ENCODE data around the gene EFNA4.

EFNA4 gene

GRCh38 chr1:155092641-155093040 is 29.1 kb downstream of the EFNA4 start:
- Histone ChIP-seq H3K36me3 (no peaks in the 10 kb centered on the region), H3K4me1 (peaks cover 17% of the 10 kb centered on the region), H3K27me3 (no peaks in the 10 kb centered on the region; the same call in 1 of the 2 replicates), H3K9me3 (no peaks in the 10 kb centered on the region), H3K4me3 (ENCODE audit: low read depth, low read length) (no peak overlapping the region)
- TF ChIP-seq CTCF (IDR thresholded peaks at IDR 0.05; ENCODE audit: low read depth, low read length): no peak
- DNase-seq: no peak

GRCh38 chr1:155093911-155094621 is 30.5 kb downstream of the EFNA4 start:
- TF ChIP-seq CTCF (IDR thresholded peaks at IDR 0.05; ENCODE audit: low read depth, low read length): peak; percentile 51
- H3K4me1 ChIP-seq: peaks cover 17% of the 10 kb centered on the region
- no peaks in the 10 kb centered on the region for H3K36me3 ChIP-seq
- no peaks in the 10 kb centered on the region; the same call in 1 of the 2 replicates for H3K27me3 ChIP-seq
- H3K9me3 ChIP-seq: no peaks in the 10 kb centered on the region
- no peak overlapping the region for H3K4me3 ChIP-seq (ENCODE audit: low read depth, low read length)
- peak; percentile 85 for DNase-seq

- no peak for DNase-seq
- H3K4me3 ChIP-seq (ENCODE audit: low read depth, low read length): no peak overlapping the region
- no peak for TF ChIP-seq CTCF (IDR thresholded peaks at IDR 0.05; ENCODE audit: low read depth, low read length)
Observed at GRCh38 chr1:155094622-155094948, 31.0 kb downstream of the EFNA4 start.

GRCh38 chr1:155099331-155099730 is 35.8 kb downstream of the EFNA4 start:
- Histone ChIP-seq H3K4me3 (ENCODE audit: low read depth, low read length) (no peak overlapping the region), H3K9me3 (no peaks in the 10 kb centered on the region), H3K27me3 (no peaks in the 10 kb centered on the region; the same call in 1 of the 2 replicates), H3K4me1 (peaks cover under 1% of the 10 kb centered on the region; the same call in 1 of the 2 replicates), H3K36me3 (no peaks in the 10 kb centered on the region)
- DNase-seq: no peak
- TF ChIP-seq CTCF (IDR thresholded peaks at IDR 0.05; ENCODE audit: low read depth, low read length): no peak

More at GRCh38 chr1:155094622-155094948, 31.0 kb downstream of the EFNA4 start:
- no peaks in the 10 kb centered on the region; the same call in 1 of the 2 replicates for H3K27me3 ChIP-seq
- peaks cover 17% of the 10 kb centered on the region for H3K4me1 ChIP-seq
- no peaks in the 10 kb centered on the region for H3K9me3 ChIP-seq
- H3K36me3 ChIP-seq: no peaks in the 10 kb centered on the region

- no peaks in the 10 kb centered on the region for H3K36me3 ChIP-seq
- H3K4me1 ChIP-seq: no peaks in the 10 kb centered on the region
- H3K27me3 ChIP-seq: no peaks in the 10 kb centered on the region
- no peak overlapping the region for H3K4me3 ChIP-seq (ENCODE audit: low read depth, low read length)
- no peak for TF ChIP-seq CTCF (IDR thresholded peaks at IDR 0.05; ENCODE audit: low read depth, low read length)
- no peaks in the 10 kb centered on the region for H3K9me3 ChIP-seq
- no peak for DNase-seq
Observed at GRCh38 chr1:155103325-155103724, 39.8 kb downstream of the EFNA4 start.
